Keratinocyte (primary cell): ENCODE results near the gene TBXAS1. TPM values are rescaled to one million over a fixed set of nuclear protein-coding genes. Genes with fewer than 3 reads are reported as not detected.

ENCODE experiments used
- DNase-seq: peaks from one replicate; pipeline ENCODE4 v3.0.0-alpha.2; 2011; ENCODE audit warnings: low read depth, missing footprints, low spot score
- FAIRE-seq: peaks from 2 replicates; lab custom pipeline; 2011; peaks lifted over from hg19 to GRCh38; lab: Jason Lieb, UNC
- H2AFZ ChIP-seq: 2 replicates; pipeline ENCODE4 v1.6.0; 2012; ENCODE audit warnings: low read length, control low read depth, inconsistent platforms; ENCODE audit not compliant: control insufficient read depth
- H3K27ac ChIP-seq: 2 replicates; pipeline ENCODE4 v1.5.1; 2011; ENCODE audit warnings: low read length; ENCODE audit not compliant: control insufficient read depth, insufficient read depth
- H3K27me3 ChIP-seq: 3 replicates; pipeline ENCODE4 v1.6.0; 2011; ENCODE audit warnings: low read length; ENCODE audit not compliant: control insufficient read depth, insufficient read depth; ENCODE audit errors: extremely low read depth
- H3K36me3 ChIP-seq, 2 experiments: 2 replicates in 1 of 2; 3 replicates in 1 of 2; pipeline ENCODE4 v1.5.1; 2011; ENCODE audit warnings: low read length in 2 of 2, mild to moderate bottlenecking in 1 of 2; ENCODE audit not compliant: control insufficient read depth in 2 of 2, insufficient read depth in 2 of 2; ENCODE audit errors: extremely low read depth in 1 of 2
- H3K4me1 ChIP-seq: 3 replicates; pipeline ENCODE4 v1.5.1; 2011; ENCODE audit warnings: low read length; ENCODE audit not compliant: control insufficient read depth, insufficient read depth; ENCODE audit errors: extremely low read depth
- H3K4me2 ChIP-seq: 3 replicates; pipeline ENCODE4 v1.6.0; 2011; ENCODE audit warnings: low read depth, low read length; ENCODE audit not compliant: control insufficient read depth, insufficient read depth; ENCODE audit errors: extremely low read depth
- H3K4me3 ChIP-seq, 3 experiments: fragments of 200-600 bp in 1 of 3; sonication (generic) in 1 of 3; 2 replicates in 2 of 3; 3 replicates in 1 of 3; pipeline ENCODE4 v1.5.1; 2011 to 2016; ENCODE audit warnings: low read length in 3 of 3, mild to moderate bottlenecking in 3 of 3, control low read depth in 2 of 3, inconsistent platforms in 1 of 3, low read depth in 1 of 3, mixed read lengths in 1 of 3, mixed run types in 1 of 3, moderate library complexity in 1 of 3; ENCODE audit not compliant: control insufficient read depth in 2 of 3, insufficient read depth in 2 of 3; ENCODE audit errors: extremely low read depth in 1 of 3
- H3K79me2 ChIP-seq: 2 replicates; pipeline ENCODE4 v1.6.0; 2012; ENCODE audit warnings: low read length; ENCODE audit not compliant: control insufficient read depth, insufficient read depth
- H3K9ac ChIP-seq: 3 replicates; pipeline ENCODE4 v1.6.0; 2011; ENCODE audit warnings: low read length; ENCODE audit not compliant: control insufficient read depth, insufficient read depth; ENCODE audit errors: extremely low read depth
- H3K9me1 ChIP-seq: 3 replicates; pipeline ENCODE4 v1.6.0; 2011; ENCODE audit warnings: low read length; ENCODE audit not compliant: control insufficient read depth, insufficient read depth; ENCODE audit errors: extremely low read depth
- H3K9me3 ChIP-seq: 2 replicates; pipeline ENCODE4 v1.5.1; 2012; ENCODE audit warnings: low read depth, low read length; ENCODE audit not compliant: control insufficient read depth
- H4K20me1 ChIP-seq: 3 replicates; pipeline ENCODE4 v1.6.0; 2011; ENCODE audit warnings: low read length; ENCODE audit not compliant: control insufficient read depth, insufficient read depth; ENCODE audit errors: extremely low read depth
- EZH2 ChIP-seq: IDR thresholded peaks from one replicate; pipeline ENCODE4 v1.6.1; 2012; ENCODE audit warnings: inconsistent platforms, mild to moderate bottlenecking, low read length, moderate library complexity
- dilution Hi-C: fragments of 300-500 bp; cut with MboI; formaldehyde crosslinking; loops from one replicate; pipeline ENCODE4 v1.7.0; 2020; ENCODE audit warnings: low sequenced_read_pairs; ENCODE audit not compliant: extremely low pct_ligation_motif_present
- polyA plus RNA-seq, 5 experiments: library from polyadenylated mRNA; depleted of rRNA in 3 of 5; stranded (reverse) in 3 of 5; stranded (forward) in 1 of 5; unstranded in 1 of 5; fragments of >200 nt; gene quantifications; 1 replicate in 1 of 5; 2 replicates in 3 of 5; 3 replicates in 1 of 5; pipeline versions ENCODE4 v1.2.1 to v1.2.3, GENCODE V29; 2011 to 2012; ENCODE audit warnings: missing spikeins in 2 of 5, low read depth in 1 of 5, low replicate concordance in 1 of 5
- TF ChIP-seq, protein P1 (sequence below), 3 experiments: IDR thresholded peaks in 1 of 3; conservative IDR thresholded peaks in 1 of 3; optimal IDR thresholded peaks in 1 of 3; 2 replicates in 2 of 3; 3 replicates in 1 of 3; pipeline versions ENCODE3 to v1.5.1; 2011; ENCODE audit warnings: low read length in 3 of 3, mild to moderate bottlenecking in 3 of 3, moderate library complexity in 2 of 3, control low read depth in 1 of 3, inconsistent platforms in 1 of 3; ENCODE audit not compliant: insufficient read depth in 2 of 3; ENCODE audit errors: extremely low read depth in 1 of 3

Gene TBXAS1
- polyA plus RNA-seq, 1 donor (not counting 4 experiments of a cell fraction or from before 2014, with no cell fraction given): 2.9 TPM

DNA sequence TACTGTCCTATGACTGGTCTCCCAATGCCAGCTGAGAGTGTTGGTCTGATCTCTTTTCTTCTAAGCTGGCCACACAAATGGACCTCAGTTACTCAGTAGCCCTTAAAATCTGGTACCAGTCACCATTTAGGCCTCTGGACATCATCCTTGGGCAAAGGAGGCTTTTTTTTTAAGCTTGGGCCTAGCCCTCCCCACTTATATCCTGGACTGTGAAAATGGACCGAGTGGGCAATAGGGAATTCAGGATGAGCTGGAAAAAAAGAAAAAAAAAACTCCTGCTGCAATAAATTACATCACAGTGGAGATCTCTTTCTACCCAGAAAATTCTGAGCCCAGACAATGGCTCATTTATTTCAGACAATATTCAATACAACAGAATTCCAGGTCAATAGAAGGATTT lies 165.3 kb downstream of the TBXAS1 start:
- Histone ChIP-seq H3K4me3 (no peak overlapping the region), H3K27ac (no peak overlapping the region), H4K20me1 (no peaks in the 10 kb centered on the region), H3K4me2 (no peak overlapping the region), H3K27me3 (no peaks in the 10 kb centered on the region), H3K9me3 (no peaks in the 10 kb centered on the region), H3K9me1 (no peaks in the 10 kb centered on the region), H3K79me2 (no peaks in the 10 kb centered on the region), H3K4me1 (no peaks in the 10 kb centered on the region), H3K9ac (no peak overlapping the region), H2AFZ (no peak overlapping the region), H3K36me3 (no peaks in the 10 kb centered on the region)
- TF ChIP-seq EZH2: no peak
- TF ChIP-seq, protein P1, sequence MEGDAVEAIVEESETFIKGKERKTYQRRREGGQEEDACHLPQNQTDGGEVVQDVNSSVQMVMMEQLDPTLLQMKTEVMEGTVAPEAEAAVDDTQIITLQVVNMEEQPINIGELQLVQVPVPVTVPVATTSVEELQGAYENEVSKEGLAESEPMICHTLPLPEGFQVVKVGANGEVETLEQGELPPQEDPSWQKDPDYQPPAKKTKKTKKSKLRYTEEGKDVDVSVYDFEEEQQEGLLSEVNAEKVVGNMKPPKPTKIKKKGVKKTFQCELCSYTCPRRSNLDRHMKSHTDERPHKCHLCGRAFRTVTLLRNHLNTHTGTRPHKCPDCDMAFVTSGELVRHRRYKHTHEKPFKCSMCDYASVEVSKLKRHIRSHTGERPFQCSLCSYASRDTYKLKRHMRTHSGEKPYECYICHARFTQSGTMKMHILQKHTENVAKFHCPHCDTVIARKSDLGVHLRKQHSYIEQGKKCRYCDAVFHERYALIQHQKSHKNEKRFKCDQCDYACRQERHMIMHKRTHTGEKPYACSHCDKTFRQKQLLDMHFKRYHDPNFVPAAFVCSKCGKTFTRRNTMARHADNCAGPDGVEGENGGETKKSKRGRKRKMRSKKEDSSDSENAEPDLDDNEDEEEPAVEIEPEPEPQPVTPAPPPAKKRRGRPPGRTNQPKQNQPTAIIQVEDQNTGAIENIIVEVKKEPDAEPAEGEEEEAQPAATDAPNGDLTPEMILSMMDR (optimal IDR thresholded peaks at IDR 0.05 in 1 of 3, IDR thresholded peaks at IDR 0.05 in 1 of 3, conservative IDR thresholded peaks at IDR 0.05 in 1 of 3; ENCODE audit: extremely low read depth in 1 of 3, insufficient read depth in 2 of 3, low read length in 3 of 3): no peak
- DNase-seq (no peak), FAIRE-seq (no peak)
- dilution Hi-C loops: no loop called here

DNA sequence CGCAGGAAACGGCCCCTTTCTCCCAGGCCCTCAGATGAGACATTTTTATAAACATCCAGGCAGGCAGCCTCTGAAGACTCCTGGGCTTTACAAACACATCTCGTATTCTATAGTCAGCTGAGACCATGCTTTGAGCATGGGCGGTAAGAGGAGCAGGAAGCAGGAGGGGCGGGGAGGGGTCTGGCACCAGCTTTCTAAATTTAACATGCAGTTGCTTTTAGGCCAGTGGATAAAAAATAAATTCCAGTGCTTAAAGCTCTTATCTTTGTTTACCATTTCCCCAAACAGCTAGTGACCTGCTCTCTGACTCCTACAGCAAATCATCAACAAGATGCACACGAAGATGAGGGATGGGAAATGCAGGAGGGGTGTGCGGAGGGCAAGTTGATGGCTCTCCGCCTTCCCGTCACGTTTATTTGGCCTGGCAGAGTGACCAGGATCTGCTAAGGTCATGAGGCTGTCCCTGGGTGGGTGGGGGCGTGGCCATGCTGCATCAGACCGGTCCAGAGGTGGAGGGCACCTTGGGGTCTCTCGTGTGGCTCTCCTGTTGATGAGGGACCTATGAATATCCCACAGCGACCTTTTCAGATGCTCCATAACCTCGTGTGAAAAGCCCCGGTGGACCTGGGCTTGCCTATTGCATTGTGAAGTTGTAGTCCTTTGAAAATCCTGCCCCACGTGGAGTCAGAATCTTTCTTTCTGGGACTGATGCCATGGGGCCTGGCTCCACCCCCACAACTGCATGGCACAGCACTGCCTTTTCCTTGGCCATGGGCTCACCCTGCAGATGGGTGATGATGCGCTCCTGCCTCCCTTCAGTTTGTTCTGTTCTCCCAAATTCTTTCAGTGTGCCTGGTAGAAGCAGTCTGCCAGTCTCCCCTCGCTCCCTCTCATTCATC lies 166.2 kb downstream of the TBXAS1 start:
- Histone ChIP-seq H3K27ac (no peak overlapping the region), H4K20me1 (no peaks in the 10 kb centered on the region), H3K4me2 (no peak overlapping the region), H3K79me2 (no peaks in the 10 kb centered on the region), H3K9me1 (no peaks in the 10 kb centered on the region), H2AFZ (no peak overlapping the region), H3K9me3 (no peaks in the 10 kb centered on the region), H3K4me3 (no peak overlapping the region), H3K4me1 (no peaks in the 10 kb centered on the region), H3K27me3 (no peaks in the 10 kb centered on the region), H3K36me3 (no peaks in the 10 kb centered on the region), H3K9ac (no peak overlapping the region)
- FAIRE-seq: no peak
- TF ChIP-seq, protein P1 (optimal IDR thresholded peaks at IDR 0.05 in 1 of 3, IDR thresholded peaks at IDR 0.05 in 1 of 3, conservative IDR thresholded peaks at IDR 0.05 in 1 of 3; ENCODE audit: extremely low read depth in 1 of 3, insufficient read depth in 2 of 3, low read length in 3 of 3): peak in 1 of 3 experiments; percentile 23
- no peak for TF ChIP-seq EZH2
- dilution Hi-C loops: no loop called here
- no peak for DNase-seq
